ENCODE data around the gene NLGN3.

Gene NLGN3

GRCh38 chrX:71143508-71143907 lies 1.1 kb upstream of the NLGN3 start:
- TF ChIP-seq GATA2 (IDR thresholded peaks at IDR 0.05; ENCODE audit: low read depth, low read length) (no peak), GATA3 (IDR thresholded peaks at IDR 0.05; ENCODE audit: low read depth, low read length) (no peak)

GRCh38 chrX:71147496-71148277 lies 3.0 kb downstream of the NLGN3 start:
- TF ChIP-seq GATA2 (IDR thresholded peaks at IDR 0.05; ENCODE audit: low read depth, low read length) = no peak
- no peak for TF ChIP-seq GATA3 (IDR thresholded peaks at IDR 0.05; ENCODE audit: low read depth, low read length)

DNA sequence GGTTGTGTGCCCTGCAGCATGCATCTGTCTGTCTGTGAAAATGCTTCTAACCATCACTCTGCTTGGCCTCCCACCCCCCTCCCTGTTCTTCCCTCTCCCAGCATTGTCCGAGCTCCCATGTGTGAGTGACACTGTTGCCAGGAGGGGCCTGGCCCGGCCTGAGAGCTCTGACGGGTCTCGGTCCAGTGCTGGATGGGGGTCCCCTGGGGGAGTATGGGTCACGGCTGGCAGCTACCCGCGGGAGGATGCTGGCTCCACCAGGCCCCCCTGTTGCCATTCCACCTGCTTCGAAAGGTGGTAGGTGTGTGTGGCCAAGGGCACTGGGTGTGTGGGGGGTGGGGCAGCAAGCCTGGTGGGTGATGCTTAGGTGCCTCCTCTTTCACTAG lies 3.6 kb downstream of the NLGN3 start:
- TF ChIP-seq GATA3 (IDR thresholded peaks at IDR 0.05; ENCODE audit: low read depth, low read length) (no peak), GATA2 (IDR thresholded peaks at IDR 0.05; ENCODE audit: low read depth, low read length) (no peak)

GRCh38 chrX:71151366-71151765 lies 6.7 kb downstream of the NLGN3 start:
- TF ChIP-seq GATA3 (IDR thresholded peaks at IDR 0.05; ENCODE audit: low read depth, low read length) (no peak), GATA2 (IDR thresholded peaks at IDR 0.05; ENCODE audit: low read depth, low read length) (no peak)

GRCh38 chrX:71154196-71154595 lies 9.6 kb downstream of the NLGN3 start:
- no peak for TF ChIP-seq GATA2 (IDR thresholded peaks at IDR 0.05; ENCODE audit: low read depth, low read length)
- TF ChIP-seq GATA3 (IDR thresholded peaks at IDR 0.05; ENCODE audit: low read depth, low read length) = no peak

DNA sequence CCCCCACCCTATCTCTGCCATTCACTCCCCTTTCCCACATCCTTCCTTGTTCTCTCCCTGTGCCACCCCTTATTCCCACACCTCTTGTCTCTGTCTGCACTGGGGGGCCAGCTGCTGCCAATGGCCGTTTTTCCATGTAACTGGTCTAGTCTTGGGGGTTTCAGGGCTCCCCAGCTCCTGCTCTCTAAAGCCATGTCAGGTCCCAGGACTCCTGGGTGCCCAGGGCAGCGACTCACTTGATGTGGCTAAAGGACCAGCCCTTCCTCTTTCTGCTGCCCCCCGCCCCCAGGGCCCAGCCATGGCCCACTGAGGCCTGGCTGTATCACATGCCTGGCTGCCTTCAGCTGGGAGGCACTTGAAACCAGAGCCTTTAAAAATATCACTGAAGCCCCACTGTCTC lies 10.0 kb downstream of the NLGN3 start:
- TF ChIP-seq GATA2 (IDR thresholded peaks at IDR 0.05; ENCODE audit: low read depth, low read length) (no peak), GATA3 (IDR thresholded peaks at IDR 0.05; ENCODE audit: low read depth, low read length) (no peak)

DNA sequence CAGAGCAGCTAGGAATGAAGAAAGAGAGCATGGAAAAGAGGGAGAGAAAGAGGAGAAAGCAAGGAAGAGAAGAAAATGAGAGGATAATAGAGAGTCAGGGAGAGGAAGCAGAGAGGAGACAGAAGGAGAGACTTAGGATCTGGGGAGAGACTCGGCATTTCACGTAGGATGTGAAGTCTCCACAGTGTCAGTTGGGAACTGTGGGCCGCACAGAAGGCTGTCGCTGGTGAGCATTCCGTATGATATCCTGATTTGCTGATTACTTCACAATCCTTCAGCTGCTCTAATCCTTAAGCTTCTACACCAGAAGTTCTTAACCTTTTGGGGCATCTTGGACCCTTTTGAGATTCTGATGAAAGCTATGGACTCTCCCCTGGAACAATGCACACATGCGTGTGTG lies 14.0 kb downstream of the NLGN3 start:
- TF ChIP-seq GATA3 (IDR thresholded peaks at IDR 0.05; ENCODE audit: low read depth, low read length) (no peak), GATA2 (IDR thresholded peaks at IDR 0.05; ENCODE audit: low read depth, low read length) (no peak)

DNA sequence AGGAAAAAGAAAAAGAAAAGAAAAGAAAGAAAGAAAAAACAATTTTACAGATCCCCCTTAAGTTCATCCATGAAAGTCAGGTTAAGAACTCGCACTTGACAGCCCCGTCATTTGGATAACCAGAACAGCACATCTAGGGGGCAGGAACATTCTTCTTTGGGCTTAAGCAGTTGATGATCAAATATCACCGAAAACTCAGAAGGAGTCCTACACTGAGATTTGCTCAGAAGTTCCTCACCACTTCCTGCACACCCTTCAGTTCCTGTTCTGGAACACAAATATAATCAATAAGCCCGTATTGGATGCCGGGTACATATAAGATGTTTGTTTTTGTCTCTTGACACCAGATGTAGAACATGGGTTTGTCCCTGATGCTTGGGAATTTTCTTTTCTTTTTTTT lies 14.7 kb downstream of the NLGN3 start:
- TF ChIP-seq GATA3 (IDR thresholded peaks at IDR 0.05; ENCODE audit: low read depth, low read length) (no peak), GATA2 (IDR thresholded peaks at IDR 0.05; ENCODE audit: low read depth, low read length) (no peak)

DNA sequence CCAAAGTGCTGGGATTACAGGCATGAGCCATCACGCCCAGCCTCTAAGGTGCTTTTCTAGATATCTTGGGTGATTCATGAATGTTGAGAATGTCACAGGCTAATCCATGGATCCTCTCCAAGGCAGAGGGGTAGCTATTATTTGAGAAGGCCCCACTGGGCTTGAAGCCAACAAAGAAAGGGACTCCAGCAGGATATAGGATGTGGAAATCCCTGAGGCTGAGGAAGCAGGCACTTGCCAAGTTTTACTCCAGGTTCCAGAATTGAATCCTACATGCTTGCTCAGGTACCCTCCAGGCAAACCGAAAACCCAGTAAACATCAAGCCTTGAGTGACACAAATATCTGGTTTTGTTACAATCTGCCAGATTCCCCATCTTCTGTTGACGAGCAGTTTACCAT lies 15.8 kb downstream of the NLGN3 start:
- TF ChIP-seq GATA3 (IDR thresholded peaks at IDR 0.05; ENCODE audit: low read depth, low read length) (no peak), GATA2 (IDR thresholded peaks at IDR 0.05; ENCODE audit: low read depth, low read length) (no peak)

- TF ChIP-seq GATA3 (IDR thresholded peaks at IDR 0.05; ENCODE audit: low read depth, low read length) (no peak), GATA2 (IDR thresholded peaks at IDR 0.05; ENCODE audit: low read depth, low read length) (no peak)
Measured at GRCh38 chrX:71162981-71163380, 18.3 kb downstream of the NLGN3 start.

DNA sequence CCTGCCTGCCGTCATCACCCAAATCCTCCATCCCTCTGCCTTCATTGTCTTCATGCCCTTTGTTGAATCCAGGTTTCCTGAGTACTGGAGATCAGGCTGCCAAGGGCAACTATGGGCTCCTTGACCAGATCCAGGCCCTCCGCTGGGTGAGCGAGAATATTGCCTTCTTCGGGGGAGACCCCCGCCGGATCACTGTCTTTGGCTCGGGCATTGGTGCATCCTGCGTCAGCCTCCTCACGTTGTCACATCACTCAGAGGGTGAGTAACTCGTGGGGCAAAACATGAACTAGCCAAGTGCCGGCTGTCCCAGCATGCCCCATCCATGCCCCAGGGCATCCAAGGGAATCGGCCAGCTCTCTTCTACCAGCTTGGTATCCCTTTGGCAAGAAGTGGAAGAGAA lies 19.4 kb downstream of the NLGN3 start:
- TF ChIP-seq GATA3 (IDR thresholded peaks at IDR 0.05; ENCODE audit: low read depth, low read length) (no peak), GATA2 (IDR thresholded peaks at IDR 0.05; ENCODE audit: low read depth, low read length) (no peak)

- TF ChIP-seq GATA2 (IDR thresholded peaks at IDR 0.05; ENCODE audit: low read depth, low read length) = no peak
- no peak for TF ChIP-seq GATA3 (IDR thresholded peaks at IDR 0.05; ENCODE audit: low read depth, low read length)
Measured at GRCh38 chrX:71166461-71166860, 21.8 kb downstream of the NLGN3 start.

- TF ChIP-seq GATA2 (IDR thresholded peaks at IDR 0.05; ENCODE audit: low read depth, low read length) (no peak), GATA3 (IDR thresholded peaks at IDR 0.05; ENCODE audit: low read depth, low read length) (no peak)
Measured at GRCh38 chrX:71167031-71167781, 22.6 kb downstream of the NLGN3 start.

DNA sequence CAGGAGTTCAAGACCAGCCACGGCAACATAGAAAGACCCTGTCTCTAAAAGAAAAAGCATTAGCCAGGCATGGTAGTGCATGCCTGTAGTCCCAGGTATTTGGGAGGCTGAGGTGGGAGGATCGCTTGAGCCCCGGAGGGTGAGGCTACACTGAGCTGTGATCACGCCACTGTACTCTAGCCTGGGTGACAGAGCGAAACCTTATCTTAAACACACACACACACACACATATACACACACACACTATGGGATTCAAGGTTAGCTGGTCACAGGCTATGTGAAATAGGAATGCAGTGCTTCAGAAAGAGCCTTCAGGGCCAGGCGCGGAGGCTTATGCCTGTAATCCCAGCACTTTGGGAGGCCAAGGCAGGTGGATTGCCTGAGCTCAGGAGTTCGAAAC lies 23.5 kb downstream of the NLGN3 start:
- no peak for TF ChIP-seq GATA2 (IDR thresholded peaks at IDR 0.05; ENCODE audit: low read depth, low read length)

DNA sequence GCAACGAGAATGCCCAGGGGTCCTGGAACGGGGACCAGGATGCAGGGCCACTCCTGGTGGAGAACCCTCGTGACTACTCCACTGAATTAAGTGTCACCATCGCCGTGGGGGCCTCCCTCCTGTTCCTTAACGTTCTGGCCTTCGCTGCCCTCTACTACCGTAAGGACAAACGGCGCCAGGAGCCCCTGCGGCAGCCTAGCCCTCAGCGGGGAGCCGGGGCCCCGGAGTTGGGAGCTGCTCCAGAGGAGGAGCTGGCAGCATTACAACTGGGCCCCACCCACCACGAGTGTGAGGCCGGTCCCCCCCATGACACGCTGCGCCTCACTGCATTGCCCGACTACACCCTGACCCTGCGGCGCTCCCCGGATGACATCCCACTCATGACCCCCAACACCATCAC lies 24.9 kb downstream of the NLGN3 start:
- TF ChIP-seq GATA3 (IDR thresholded peaks at IDR 0.05; ENCODE audit: low read depth, low read length) (no peak), GATA2 (IDR thresholded peaks at IDR 0.05; ENCODE audit: low read depth, low read length) (no peak)
